Measurements from ENCODE around the gene TRMT112.

DNA sequence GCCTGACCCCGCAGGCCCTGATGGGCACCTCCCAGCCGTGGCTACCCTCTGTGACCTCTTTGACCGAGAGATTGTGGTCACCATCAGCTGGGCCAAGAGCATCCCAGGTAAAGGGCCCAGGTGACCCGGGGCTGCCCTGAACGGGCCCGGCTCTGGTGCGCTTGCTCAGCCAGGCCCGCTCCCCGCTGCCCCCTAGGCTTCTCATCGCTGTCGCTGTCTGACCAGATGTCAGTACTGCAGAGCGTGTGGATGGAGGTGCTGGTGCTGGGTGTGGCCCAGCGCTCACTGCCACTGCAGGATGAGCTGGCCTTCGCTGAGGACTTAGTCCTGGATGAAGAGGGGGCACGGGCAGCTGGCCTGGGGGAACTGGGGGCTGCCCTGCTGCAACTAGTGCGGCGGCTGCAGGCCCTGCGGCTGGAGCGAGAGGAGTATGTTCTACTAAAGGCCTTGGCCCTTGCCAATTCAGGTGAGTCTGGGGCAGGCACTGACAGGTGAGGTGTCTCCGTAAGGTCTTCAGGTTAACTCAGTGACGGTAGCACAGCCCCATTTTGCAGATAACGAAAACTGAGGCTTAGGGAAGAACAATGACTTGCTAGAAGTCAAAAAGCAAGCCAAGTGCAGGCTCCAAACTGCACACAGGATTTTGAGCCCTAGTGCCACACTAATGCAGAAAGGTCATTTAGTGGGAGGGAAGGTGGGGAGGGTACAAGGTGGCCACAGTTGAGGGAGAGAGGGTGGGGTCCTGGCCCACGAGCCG, 2.4 kb downstream of the TRMT112 start:
- no peak for TF ChIP-seq GATA2 (IDR thresholded peaks at IDR 0.05; ENCODE audit: low read depth, low read length)
- no peak for TF ChIP-seq GATA3 (IDR thresholded peaks at IDR 0.05; ENCODE audit: low read depth, low read length)
